ENCODE results near the gene MAGED4B. TPM values are rescaled to one million over a fixed set of nuclear protein-coding genes. Genes with fewer than 3 reads are reported as not detected.
"Not testable (repeated sequence)": the region's sequence is repeated elsewhere in the genome, so short reads cannot be mapped to it uniquely, and the experiment has no call there.

Gene MAGED4B
- 10 to 100 TPM; 48.6 to 69.8 (median 58.4) TPM for polyA plus RNA-seq (ENCODE audit: insufficient read length in 3 of 3)

- DNase-seq (ENCODE audit: low read depth in 3 of 3, low spot score in 2 of 3) = not testable (repeated sequence)
Observed at GRCh38 chrX:52068666-52069640, at the start of gene MAGED4B. MAGED4B (minus strand) TSS chrX:52069183; CDS start chrX:52068172, 1,011 bp downstream.

GRCh38 chrX:52118262-52118661, 49.3 kb upstream of the MAGED4B start:
- DNase-seq (ENCODE audit: low read depth in 3 of 3, low spot score in 2 of 3) = no peak

DNA sequence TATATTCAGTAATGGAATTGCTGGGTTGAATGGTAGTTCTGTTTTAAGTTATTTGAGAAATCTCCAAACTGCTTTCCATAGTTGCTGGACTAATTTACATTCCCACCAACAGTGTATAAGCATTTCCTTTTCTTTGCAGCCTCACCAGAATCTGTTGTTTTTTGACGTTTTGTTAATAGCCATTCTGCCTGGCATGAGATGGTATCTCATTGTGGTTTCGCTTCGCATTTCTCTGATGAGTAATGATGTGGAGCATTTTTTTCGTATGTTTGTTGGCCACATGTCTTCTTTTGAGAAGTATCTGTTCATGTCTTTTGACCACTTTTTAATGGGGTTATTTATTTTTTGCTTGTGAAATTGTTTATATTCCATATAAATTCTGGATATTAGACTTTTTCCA, 13.6 kb upstream of the MAGED4B start:
- DNase-seq (ENCODE audit: low read depth in 3 of 3, low spot score in 2 of 3) = no peak

GRCh38 chrX:52078131-52078530, 9.1 kb upstream of the MAGED4B start:
- no peak for DNase-seq (ENCODE audit: low read depth in 3 of 3, low spot score in 2 of 3)

DNA sequence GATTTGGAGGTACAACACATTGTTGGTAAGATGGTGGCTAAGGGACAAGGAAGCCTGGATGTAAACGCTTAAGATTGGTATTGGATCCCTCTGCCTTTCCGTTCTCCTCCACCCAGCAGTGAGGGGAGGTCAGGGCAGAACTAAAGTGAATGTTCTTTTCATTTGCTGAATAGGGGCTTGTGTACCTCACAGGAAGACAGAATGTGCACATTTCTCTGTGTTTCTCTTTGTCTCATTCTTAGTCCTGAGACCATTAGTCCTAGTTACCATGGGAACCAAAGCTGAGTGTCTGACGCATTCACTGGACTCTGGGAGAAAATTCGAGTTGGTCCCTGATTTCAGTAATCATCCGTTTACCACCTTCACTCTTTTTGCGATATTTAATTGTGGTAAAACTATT, 26.7 kb downstream of the MAGED4B start:
- not testable (repeated sequence) for DNase-seq (ENCODE audit: low read depth in 3 of 3, low spot score in 2 of 3)

DNA sequence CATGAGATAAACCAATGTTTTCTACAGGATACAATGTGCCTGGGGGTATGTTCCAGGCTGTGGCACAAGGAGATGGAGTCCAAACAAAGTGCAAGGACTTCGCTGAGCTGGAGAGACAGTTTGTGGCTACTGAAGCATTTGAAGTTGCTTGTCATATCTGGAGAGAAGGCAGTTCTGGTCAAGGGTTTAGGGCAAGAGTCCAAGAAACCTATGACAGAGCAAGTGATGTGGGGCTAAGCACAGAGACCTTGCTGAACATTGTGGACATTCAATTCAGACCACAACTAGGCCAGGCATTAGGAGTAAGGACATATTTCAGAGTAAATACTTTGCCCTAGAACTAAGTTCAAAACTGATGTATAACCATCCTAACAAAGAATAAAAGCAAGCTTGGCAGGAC, 34.8 kb downstream of the MAGED4B start:
- DNase-seq (ENCODE audit: low read depth in 3 of 3, low spot score in 2 of 3) = no peak

DNA sequence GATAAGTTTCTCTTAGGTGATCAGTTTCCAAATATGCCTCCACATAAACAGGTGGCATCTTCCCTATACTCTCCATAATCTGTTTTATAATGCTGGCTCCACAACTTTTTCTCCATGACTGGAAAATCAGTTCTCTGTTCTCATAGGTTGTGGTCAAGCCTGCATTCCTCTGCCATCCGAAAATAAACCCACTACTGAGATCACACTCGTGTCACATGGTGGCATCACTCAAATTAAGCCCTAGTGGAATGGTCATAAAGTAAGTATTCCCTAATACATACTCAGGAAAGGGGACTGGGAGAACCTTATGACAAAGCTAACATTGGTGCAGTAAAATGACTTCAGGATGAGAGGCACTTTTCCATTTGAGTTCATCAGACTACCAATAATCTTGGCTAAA, 37.6 kb downstream of the MAGED4B start:
- DNase-seq (ENCODE audit: low read depth in 3 of 3, low spot score in 2 of 3) = no peak

GRCh38 chrX:52015794-52016193, 53.2 kb downstream of the MAGED4B start:
- no peak for DNase-seq (ENCODE audit: low read depth in 3 of 3, low spot score in 2 of 3)

Other genes with a start within 250 kb of the MAGED4B start
- 100 to 1,000 TPM; 339 to 348 (median 343) TPM for gene MAGED1, start 175.6 kb downstream of the MAGED4B start, polyA plus RNA-seq (ENCODE audit: insufficient read length in 3 of 3)
- 10 to 100 TPM; 42.8 to 51.0 (median 50.1) TPM for gene MAGED4, start 115.7 kb upstream of the MAGED4B start, polyA plus RNA-seq (ENCODE audit: insufficient read length in 3 of 3)